Esophagus (tissue), 2 donors: ENCODE data around the gene LARP1. TPM values are rescaled to one million over a fixed set of nuclear protein-coding genes. Genes with fewer than 3 reads are reported as not detected.

Source experiments
- H3K27ac ChIP-seq, 2 donors: one replicate each; pipeline ENCODE4 v1.5.1; 2013; ENCODE audit warnings: low read depth in 2 of 2, mild to moderate bottlenecking in 2 of 2, inconsistent platforms in 1 of 2, low read length in 1 of 2, moderate library complexity in 1 of 2
- H3K27me3 ChIP-seq, 2 donors: one replicate each; pipeline ENCODE4 v1.6.1; 2013; ENCODE audit warnings: low read length in 2 of 2, control low read depth in 1 of 2, mild to moderate bottlenecking in 1 of 2; ENCODE audit not compliant: insufficient read depth in 2 of 2, control insufficient read depth in 1 of 2
- H3K36me3 ChIP-seq, 2 donors: one replicate each; pipeline ENCODE4 v1.6.1; 2013; ENCODE audit warnings: low read length in 1 of 2; ENCODE audit not compliant: control insufficient read depth in 2 of 2, insufficient read depth in 2 of 2
- H3K4me1 ChIP-seq, 2 donors: one replicate each; pipeline ENCODE4 v1.6.1; 2013; ENCODE audit warnings: low read length in 1 of 2; ENCODE audit not compliant: control insufficient read depth in 2 of 2, insufficient read depth in 2 of 2
- H3K4me3 ChIP-seq, 2 donors: one replicate each; pipeline ENCODE4 v1.5.1; 2013; ENCODE audit warnings: low read length in 2 of 2, mild to moderate bottlenecking in 2 of 2, low read depth in 1 of 2, moderate library complexity in 1 of 2
- H3K9me3 ChIP-seq, 2 donors: one replicate each; pipeline ENCODE4 v1.6.1; 2013; ENCODE audit warnings: mild to moderate bottlenecking in 2 of 2, low read depth in 1 of 2, low read length in 1 of 2, moderate library complexity in 1 of 2; ENCODE audit not compliant: control insufficient read depth in 2 of 2, insufficient read depth in 1 of 2
- WGBS, 2 donors: extraction: QIAGEN DNeasy Blood & Tissue Kit; methylation state at CpG; one replicate each; pipeline ENCODE4 v1.1.7; 2013; 5-methylcytosine and 5-hydroxymethylcytosine counted together
- polyA plus RNA-seq, 2 donors: library from polyadenylated mRNA; stranded (reverse); fragments of 200-250 nt; gene quantifications; one replicate each; pipeline ENCODE4 v1.2.3, GENCODE V29; 2013
- donor health status: healthy with polysubstance abuse.
- donor health status: Bipolar disorder and iron deficiency.

LARP1 gene
- polyA plus RNA-seq, 2 donors: 29.1 to 31.0 TPM

GRCh38 chr5:154837009-154837901 is 82.1 kb downstream of the LARP1 start:
- Histone ChIP-seq H3K27me3 (no peaks in the 10 kb centered on the region), H3K27ac (no peak overlapping the region), H3K4me1 (no peaks in the 10 kb centered on the region), H3K9me3 (no peaks in the 10 kb centered on the region), H3K4me3 (no peak overlapping the region), H3K36me3 (peaks cover 0 to 3% of the 10 kb centered on the region in 2 donors)
- WGBS, 2 donors: 66 to 86% methylated on average over 6 of the region's 6 CpGs

GRCh38 chr5:154840435-154841272 is 85.5 kb downstream of the LARP1 start:
- 81 to 83% methylated on average over 6 of the region's 6 CpGs for WGBS, 2 donors
- Histone ChIP-seq H3K27me3 (no peaks in the 10 kb centered on the region), H3K36me3 (peaks cover 0 to 3% of the 10 kb centered on the region in 2 donors), H3K4me3 (no peak overlapping the region), H3K9me3 (no peaks in the 10 kb centered on the region), H3K27ac (peak overlapping the region in 1 of 2 donors; percentile 4), H3K4me1 (no peaks in the 10 kb centered on the region)

GRCh38 chr5:154841273-154841661 is 86.1 kb downstream of the LARP1 start:
- Histone ChIP-seq H3K27ac (no peak overlapping the region), H3K4me1 (no peaks in the 10 kb centered on the region), H3K27me3 (no peaks in the 10 kb centered on the region), H3K4me3 (no peak overlapping the region), H3K9me3 (no peaks in the 10 kb centered on the region), H3K36me3 (peaks cover 0 to 3% of the 10 kb centered on the region in 2 donors)

- Histone ChIP-seq H3K9me3 (no peaks in the 10 kb centered on the region), H3K4me1 (no peaks in the 10 kb centered on the region), H3K27ac (no peak overlapping the region), H3K36me3 (no peaks in the 10 kb centered on the region), H3K27me3 (no peaks in the 10 kb centered on the region), H3K4me3 (no peak overlapping the region)
- 81 to 89% methylated on average over 6 of the region's 6 CpGs for WGBS, 2 donors
Measured at GRCh38 chr5:154842689-154843530, 87.7 kb downstream of the LARP1 start.

GRCh38 chr5:154844809-154845208 is 89.6 kb downstream of the LARP1 start:
- Histone ChIP-seq H3K4me3 (no peak overlapping the region), H3K27ac (no peak overlapping the region), H3K27me3 (no peaks in the 10 kb centered on the region), H3K36me3 (no peaks in the 10 kb centered on the region), H3K9me3 (no peaks in the 10 kb centered on the region), H3K4me1 (no peaks in the 10 kb centered on the region)
- 74 to 83% methylated on average over 5 of the region's 5 CpGs for WGBS, 2 donors

GRCh38 chr5:154849264-154849785 is 94.1 kb downstream of the LARP1 start:
- peak overlapping the region in 1 of 2 donors; percentile 1 for H3K4me3 ChIP-seq
- no peaks in the 10 kb centered on the region for H3K4me1 ChIP-seq

GRCh38 chr5:154849791-154850201 is 94.6 kb downstream of the LARP1 start:
- Histone ChIP-seq H3K27me3 (no peaks in the 10 kb centered on the region), H3K4me3 (peak overlapping the region; percentile 35 to 48), H3K4me1 (no peaks in the 10 kb centered on the region), H3K36me3 (no peaks in the 10 kb centered on the region), H3K9me3 (no peaks in the 10 kb centered on the region), H3K27ac (peak overlapping the region in 1 of 2 donors; percentile 68)
- 12 to 13% methylated on average over 2 of the region's 2 CpGs for WGBS, 2 donors

More at GRCh38 chr5:154849264-154849785, 94.1 kb downstream of the LARP1 start:
- no peak overlapping the region for H3K27ac ChIP-seq
- H3K36me3 ChIP-seq: no peaks in the 10 kb centered on the region
- WGBS, 2 donors: 56 to 64% methylated on average over 6 of the region's 6 CpGs
- no peaks in the 10 kb centered on the region for H3K9me3 ChIP-seq
- H3K27me3 ChIP-seq: no peaks in the 10 kb centered on the region

- H3K9me3 ChIP-seq: no peaks in the 10 kb centered on the region
- H3K36me3 ChIP-seq: no peaks in the 10 kb centered on the region
- WGBS, 2 donors: 10 to 22% methylated on average over 11 of the region's 11 CpGs
- H3K4me3 ChIP-seq: peak within 1 kb of the TSS; percentile 35 to 48
- peak within 1 kb of the TSS; percentile 68 to 78 for H3K27ac ChIP-seq
- H3K4me1 ChIP-seq: no peaks in the 10 kb centered on the region
- H3K27me3 ChIP-seq: no peaks in the 10 kb centered on the region
Measured at GRCh38 chr5:154850255-154851062, 95.3 kb downstream of the LARP1 start, which contains the start of gene FAXDC2. TSS of gene FAXDC2 (minus strand) at chr5:154850603. CDS start at chr5:154838178, 12,425 bp downstream.
